ENCODE data around the gene PSMD3.

DNA sequence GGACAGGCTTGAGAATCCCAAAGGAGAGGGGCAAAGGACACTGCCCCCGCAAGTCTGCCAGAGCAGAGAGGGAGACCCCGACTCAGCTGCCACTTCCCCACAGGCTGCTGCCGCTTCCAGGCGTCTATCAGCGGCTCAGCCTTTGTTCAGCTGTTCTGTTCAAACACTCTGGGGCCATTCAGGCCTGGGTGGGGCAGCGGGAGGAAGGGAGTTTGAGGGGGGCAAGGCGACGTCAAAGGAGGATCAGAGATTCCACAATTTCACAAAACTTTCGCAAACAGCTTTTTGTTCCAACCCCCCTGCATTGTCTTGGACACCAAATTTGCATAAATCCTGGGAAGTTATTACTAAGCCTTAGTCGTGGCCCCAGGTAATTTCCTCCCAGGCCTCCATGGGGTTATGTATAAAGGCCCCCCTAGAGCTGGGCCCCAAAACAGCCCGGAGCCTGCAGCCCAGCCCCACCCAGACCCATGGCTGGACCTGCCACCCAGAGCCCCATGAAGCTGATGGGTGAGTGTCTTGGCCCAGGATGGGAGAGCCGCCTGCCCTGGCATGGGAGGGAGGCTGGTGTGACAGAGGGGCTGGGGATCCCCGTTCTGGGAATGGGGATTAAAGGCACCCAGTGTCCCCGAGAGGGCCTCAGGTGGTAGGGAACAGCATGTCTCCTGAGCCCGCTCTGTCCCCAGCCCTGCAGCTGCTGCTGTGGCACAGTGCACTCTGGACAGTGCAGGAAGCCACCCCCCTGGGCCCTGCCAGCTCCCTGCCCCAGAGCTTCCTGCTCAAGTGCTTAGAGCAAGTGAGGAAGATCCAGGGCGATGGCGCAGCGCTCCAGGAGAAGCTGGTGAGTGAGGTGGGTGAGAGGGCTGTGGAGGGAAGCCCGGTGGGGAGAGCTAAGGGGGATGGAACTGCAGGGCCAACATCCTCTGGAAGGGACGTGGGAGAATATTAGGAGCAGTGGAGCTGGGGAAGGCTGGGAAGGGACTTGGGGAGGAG is 34.7 kb downstream of the PSMD3 start, which contains the start of gene CSF3:
- TF ChIP-seq ZNF695 (CRISPR knock-in tag; IDR thresholded peaks at IDR 0.05) (no peak), EZH2 (IDR thresholded peaks at IDR 0.05; ENCODE audit: borderline replicate concordance, low read depth, low read length) (no peak)
- TF ChIP-seq, protein P1, sequence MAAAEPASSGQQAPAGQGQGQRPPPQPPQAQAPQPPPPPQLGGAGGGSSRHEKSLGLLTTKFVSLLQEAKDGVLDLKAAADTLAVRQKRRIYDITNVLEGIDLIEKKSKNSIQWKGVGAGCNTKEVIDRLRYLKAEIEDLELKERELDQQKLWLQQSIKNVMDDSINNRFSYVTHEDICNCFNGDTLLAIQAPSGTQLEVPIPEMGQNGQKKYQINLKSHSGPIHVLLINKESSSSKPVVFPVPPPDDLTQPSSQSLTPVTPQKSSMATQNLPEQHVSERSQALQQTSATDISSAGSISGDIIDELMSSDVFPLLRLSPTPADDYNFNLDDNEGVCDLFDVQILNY (CRISPR knock-in tag; IDR thresholded peaks at IDR 0.05), result no peak
- TF ChIP-seq, protein P2, sequence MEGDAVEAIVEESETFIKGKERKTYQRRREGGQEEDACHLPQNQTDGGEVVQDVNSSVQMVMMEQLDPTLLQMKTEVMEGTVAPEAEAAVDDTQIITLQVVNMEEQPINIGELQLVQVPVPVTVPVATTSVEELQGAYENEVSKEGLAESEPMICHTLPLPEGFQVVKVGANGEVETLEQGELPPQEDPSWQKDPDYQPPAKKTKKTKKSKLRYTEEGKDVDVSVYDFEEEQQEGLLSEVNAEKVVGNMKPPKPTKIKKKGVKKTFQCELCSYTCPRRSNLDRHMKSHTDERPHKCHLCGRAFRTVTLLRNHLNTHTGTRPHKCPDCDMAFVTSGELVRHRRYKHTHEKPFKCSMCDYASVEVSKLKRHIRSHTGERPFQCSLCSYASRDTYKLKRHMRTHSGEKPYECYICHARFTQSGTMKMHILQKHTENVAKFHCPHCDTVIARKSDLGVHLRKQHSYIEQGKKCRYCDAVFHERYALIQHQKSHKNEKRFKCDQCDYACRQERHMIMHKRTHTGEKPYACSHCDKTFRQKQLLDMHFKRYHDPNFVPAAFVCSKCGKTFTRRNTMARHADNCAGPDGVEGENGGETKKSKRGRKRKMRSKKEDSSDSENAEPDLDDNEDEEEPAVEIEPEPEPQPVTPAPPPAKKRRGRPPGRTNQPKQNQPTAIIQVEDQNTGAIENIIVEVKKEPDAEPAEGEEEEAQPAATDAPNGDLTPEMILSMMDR (IDR thresholded peaks at IDR 0.05 in 2 of 3, conservative IDR thresholded peaks at IDR 0.05 in 1 of 3; ENCODE audit: insufficient read depth in 2 of 3, low read depth in 1 of 3, low read length in 3 of 3), result no peak
- TF ChIP-seq, protein P3, sequence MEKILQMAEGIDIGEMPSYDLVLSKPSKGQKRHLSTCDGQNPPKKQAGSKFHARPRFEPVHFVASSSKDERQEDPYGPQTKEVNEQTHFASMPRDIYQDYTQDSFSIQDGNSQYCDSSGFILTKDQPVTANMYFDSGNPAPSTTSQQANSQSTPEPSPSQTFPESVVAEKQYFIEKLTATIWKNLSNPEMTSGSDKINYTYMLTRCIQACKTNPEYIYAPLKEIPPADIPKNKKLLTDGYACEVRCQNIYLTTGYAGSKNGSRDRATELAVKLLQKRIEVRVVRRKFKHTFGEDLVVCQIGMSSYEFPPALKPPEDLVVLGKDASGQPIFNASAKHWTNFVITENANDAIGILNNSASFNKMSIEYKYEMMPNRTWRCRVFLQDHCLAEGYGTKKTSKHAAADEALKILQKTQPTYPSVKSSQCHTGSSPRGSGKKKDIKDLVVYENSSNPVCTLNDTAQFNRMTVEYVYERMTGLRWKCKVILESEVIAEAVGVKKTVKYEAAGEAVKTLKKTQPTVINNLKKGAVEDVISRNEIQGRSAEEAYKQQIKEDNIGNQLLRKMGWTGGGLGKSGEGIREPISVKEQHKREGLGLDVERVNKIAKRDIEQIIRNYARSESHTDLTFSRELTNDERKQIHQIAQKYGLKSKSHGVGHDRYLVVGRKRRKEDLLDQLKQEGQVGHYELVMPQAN (IDR thresholded peaks at IDR 0.05; ENCODE audit: borderline replicate concordance), result no peak

Measured in K562 (cell line).